ENCODE data around the gene ATF1. TPM values are rescaled to one million over a fixed set of nuclear protein-coding genes. Genes with fewer than 3 reads are reported as not detected.
"Not testable (repeated sequence)": the region's sequence is repeated elsewhere in the genome, so short reads cannot be mapped to it uniquely, and the experiment has no call there.

The ATF1 gene
- total RNA-seq, 4 donors from 2014 or later, result 16.8 to 24.9 (median 18.0) TPM

GRCh38 chr12:50820177-50820576 is 56.3 kb downstream of the ATF1 start:
- H3K4me1 ChIP-seq, result peaks cover 0 to 4% (median 0%) of the 10 kb centered on the region in 4 donors
- no peak for DNase-seq (ENCODE audit: low spot score in 2 of 2)
- H3K27ac ChIP-seq, result no peak overlapping the region
- no peak for TF ChIP-seq EP300 (IDR thresholded peaks at IDR 0.05)
- no peak for TF ChIP-seq CTCF (IDR thresholded peaks at IDR 0.05)
- TF ChIP-seq POLR2A (IDR thresholded peaks at IDR 0.05), result no peak
- no peaks in the 10 kb centered on the region for H3K27me3 ChIP-seq
- no peak overlapping the region for H3K4me3 ChIP-seq
- H3K9me3 ChIP-seq, result no peaks in the 10 kb centered on the region
- H3K36me3 ChIP-seq, result peaks cover 0 to 43% (median 6%) of the 10 kb centered on the region in 3 donors

GRCh38 chr12:50822082-50822481 is 58.2 kb downstream of the ATF1 start:
- no peak for DNase-seq (ENCODE audit: low spot score in 2 of 2)
- no peak overlapping the region for H3K27ac ChIP-seq
- no peak for TF ChIP-seq CTCF (IDR thresholded peaks at IDR 0.05)
- TF ChIP-seq POLR2A (IDR thresholded peaks at IDR 0.05), result no peak
- no peak for TF ChIP-seq EP300 (IDR thresholded peaks at IDR 0.05)
- no peaks in the 10 kb centered on the region for H3K9me3 ChIP-seq
- peaks cover 0 to 27% (median 0%) of the 10 kb centered on the region in 3 donors for H3K36me3 ChIP-seq
- H3K4me3 ChIP-seq, result no peak overlapping the region
- 94 to 100% methylated on average over 1 of the region's 1 CpG for WGBS, 2 donors
- H3K27me3 ChIP-seq, result no peaks in the 10 kb centered on the region
- H3K4me1 ChIP-seq, result peaks cover 0 to 11% (median 0%) of the 10 kb centered on the region in 4 donors

GRCh38 chr12:50823724-50824123 is 59.8 kb downstream of the ATF1 start:
- 80% methylated on average over 11 of the region's 11 CpGs for WGBS, 2 donors
- Histone ChIP-seq H3K36me3 (peaks cover 0 to 16% (median 0%) of the 10 kb centered on the region in 3 donors), H3K4me1 (peaks cover 0 to 11% (median 0%) of the 10 kb centered on the region in 4 donors), H3K27ac (peak overlapping the region in 1 of 4 donors; percentile 86)
- not testable (repeated sequence) for H3K9me3 ChIP-seq; H3K27me3 ChIP-seq; H3K4me3 ChIP-seq; DNase-seq (ENCODE audit: low spot score in 2 of 2)

- H3K9me3 ChIP-seq, result no peaks in the 10 kb centered on the region
- H3K27me3 ChIP-seq, result no peaks in the 10 kb centered on the region
- no peak overlapping the region for H3K4me3 ChIP-seq
- peak overlapping the region; percentile 63 to 86 (median 72) for H3K27ac ChIP-seq
- TF ChIP-seq POLR2A (IDR thresholded peaks at IDR 0.05), result no peak
- no peak for TF ChIP-seq CTCF (IDR thresholded peaks at IDR 0.05)
- TF ChIP-seq EP300 (IDR thresholded peaks at IDR 0.05), result no peak
- H3K4me1 ChIP-seq, result peaks cover 0 to 11% (median 0%) of the 10 kb centered on the region in 4 donors
- H3K36me3 ChIP-seq, result peaks cover 0 to 5% (median 0%) of the 10 kb centered on the region in 3 donors
- no peak for DNase-seq (ENCODE audit: low spot score in 2 of 2)
- WGBS, 2 donors, result 40 to 50% methylated on average over 4 of the region's 4 CpGs
These were observed 61.0 kb downstream of the ATF1 start for GRCh38 chr12:50824914-50825313.

- Histone ChIP-seq H3K27ac (peak overlapping the region; percentile 63 to 86 (median 72)), H3K27me3 (no peaks in the 10 kb centered on the region), H3K4me3 (no peak overlapping the region), H3K9me3 (no peaks in the 10 kb centered on the region), H3K36me3 (peaks cover 0 to 3% (median 0%) of the 10 kb centered on the region in 3 donors), H3K4me1 (peaks cover 0 to 11% (median 0%) of the 10 kb centered on the region in 4 donors)
- TF ChIP-seq CTCF (IDR thresholded peaks at IDR 0.05) (peak in 4 of 5 experiments; percentile 38 to 81 (median 58)), EP300 (IDR thresholded peaks at IDR 0.05) (peak; percentile 51 to 71), POLR2A (IDR thresholded peaks at IDR 0.05) (no peak)
- DNase-seq (ENCODE audit: low spot score in 2 of 2), result no peak
- 0% methylated on average over 2 of the region's 2 CpGs for WGBS, 2 donors
These were observed 61.5 kb downstream of the ATF1 start for GRCh38 chr12:50825372-50825838.
